Colonic mucosa (tissue), 4 donors: ENCODE measurements around the gene BCLAF1. TPM values are rescaled to one million over a fixed set of nuclear protein-coding genes. Genes with fewer than 3 reads are reported as not detected.
"Not testable (repeated sequence)": the region's sequence is repeated elsewhere in the genome, so short reads cannot be mapped to it uniquely, and the experiment has no call there.

Source experiments
- DNase-seq: peaks from one replicate; pipeline ENCODE4 v3.0.0-alpha.2; 2020
- H3K27ac ChIP-seq: fragments of 200-600 bp; one replicate; pipeline ENCODE4 v1.8.0; 2021
- H3K27me3 ChIP-seq: fragments of 200-600 bp; one replicate; pipeline ENCODE4 v1.8.0; 2021
- H3K36me3 ChIP-seq: fragments of 200-600 bp; one replicate; pipeline ENCODE4 v1.8.0; 2021
- H3K4me1 ChIP-seq: fragments of 200-600 bp; one replicate; pipeline ENCODE4 v1.8.0; 2021; ENCODE audit warnings: mild to moderate bottlenecking
- H3K4me3 ChIP-seq: fragments of 200-600 bp; one replicate; pipeline ENCODE4 v1.8.0; 2021
- H3K9ac ChIP-seq, 2 donors: one replicate each; pipeline ENCODE4 v1.7.0; 2013; ENCODE audit warnings: control low read depth in 2 of 2, low read depth in 2 of 2, low read length in 2 of 2
- H3K9me3 ChIP-seq: fragments of 200-600 bp; one replicate; pipeline ENCODE4 v1.8.0; 2021
- intact Hi-C: fragments of 100-400 bp; cut with DNase I; formaldehyde crosslinking; loops from one replicate; pipeline ENCODE4 v1.14.1; 2022
- total RNA-seq, 2 donors: library from RNA; stranded (reverse); fragmentation: NEBNext Ultra II Directional in 1 of 2; extraction: Animal tissue kit (Norgen Biotek cat#: 25700) in 1 of 2; gene quantifications; one replicate each; pipeline ENCODE4 v1.2.1, GENCODE V29; 2021
- TF ChIP-seq, protein P1 (sequence below): fragments of 200-600 bp; IDR thresholded peaks from one replicate; pipeline ENCODE4 v1.8.0; 2022; ENCODE audit warnings: antibody characterized with exemption, mild to moderate bottlenecking
- donor health status: healthy.
- donor health status: DM: no; HTN: no; CAD: no.
- donor health status: DM: no; HTN: no; CAD: no.

BCLAF1 gene
- total RNA-seq, 2 donors from 2014 or later = 127 to 143 TPM

GRCh38 chr6:136225496-136225895, 64.2 kb downstream of the BCLAF1 start:
- Histone ChIP-seq H3K9ac (no peak overlapping the region), H3K27me3 (no peaks in the 10 kb centered on the region), H3K27ac (no peak overlapping the region), H3K4me3 (no peak overlapping the region), H3K4me1 (no peaks in the 10 kb centered on the region), H3K9me3 (no peaks in the 10 kb centered on the region), H3K36me3 (no peaks in the 10 kb centered on the region)
- intact Hi-C loops = loop anchor here (5.0 to 10.0 kb wide), 3 partner anchors 688 to 771 kb away; no protein-coding TSS in a partner anchor
- TF ChIP-seq, protein P1, sequence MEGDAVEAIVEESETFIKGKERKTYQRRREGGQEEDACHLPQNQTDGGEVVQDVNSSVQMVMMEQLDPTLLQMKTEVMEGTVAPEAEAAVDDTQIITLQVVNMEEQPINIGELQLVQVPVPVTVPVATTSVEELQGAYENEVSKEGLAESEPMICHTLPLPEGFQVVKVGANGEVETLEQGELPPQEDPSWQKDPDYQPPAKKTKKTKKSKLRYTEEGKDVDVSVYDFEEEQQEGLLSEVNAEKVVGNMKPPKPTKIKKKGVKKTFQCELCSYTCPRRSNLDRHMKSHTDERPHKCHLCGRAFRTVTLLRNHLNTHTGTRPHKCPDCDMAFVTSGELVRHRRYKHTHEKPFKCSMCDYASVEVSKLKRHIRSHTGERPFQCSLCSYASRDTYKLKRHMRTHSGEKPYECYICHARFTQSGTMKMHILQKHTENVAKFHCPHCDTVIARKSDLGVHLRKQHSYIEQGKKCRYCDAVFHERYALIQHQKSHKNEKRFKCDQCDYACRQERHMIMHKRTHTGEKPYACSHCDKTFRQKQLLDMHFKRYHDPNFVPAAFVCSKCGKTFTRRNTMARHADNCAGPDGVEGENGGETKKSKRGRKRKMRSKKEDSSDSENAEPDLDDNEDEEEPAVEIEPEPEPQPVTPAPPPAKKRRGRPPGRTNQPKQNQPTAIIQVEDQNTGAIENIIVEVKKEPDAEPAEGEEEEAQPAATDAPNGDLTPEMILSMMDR = no peak
- no peak for DNase-seq

- not testable (repeated sequence) for H3K36me3 ChIP-seq, H3K4me1 ChIP-seq, DNase-seq, H3K27ac ChIP-seq, H3K27me3 ChIP-seq, H3K4me3 ChIP-seq, H3K9ac ChIP-seq, H3K9me3 ChIP-seq
- intact Hi-C loops = loop anchor here (5.0 to 10.0 kb wide), 3 partner anchors 688 to 770 kb away; no protein-coding TSS in a partner anchor
Measured at GRCh38 chr6:136224974-136225373, 64.7 kb downstream of the BCLAF1 start.

DNA sequence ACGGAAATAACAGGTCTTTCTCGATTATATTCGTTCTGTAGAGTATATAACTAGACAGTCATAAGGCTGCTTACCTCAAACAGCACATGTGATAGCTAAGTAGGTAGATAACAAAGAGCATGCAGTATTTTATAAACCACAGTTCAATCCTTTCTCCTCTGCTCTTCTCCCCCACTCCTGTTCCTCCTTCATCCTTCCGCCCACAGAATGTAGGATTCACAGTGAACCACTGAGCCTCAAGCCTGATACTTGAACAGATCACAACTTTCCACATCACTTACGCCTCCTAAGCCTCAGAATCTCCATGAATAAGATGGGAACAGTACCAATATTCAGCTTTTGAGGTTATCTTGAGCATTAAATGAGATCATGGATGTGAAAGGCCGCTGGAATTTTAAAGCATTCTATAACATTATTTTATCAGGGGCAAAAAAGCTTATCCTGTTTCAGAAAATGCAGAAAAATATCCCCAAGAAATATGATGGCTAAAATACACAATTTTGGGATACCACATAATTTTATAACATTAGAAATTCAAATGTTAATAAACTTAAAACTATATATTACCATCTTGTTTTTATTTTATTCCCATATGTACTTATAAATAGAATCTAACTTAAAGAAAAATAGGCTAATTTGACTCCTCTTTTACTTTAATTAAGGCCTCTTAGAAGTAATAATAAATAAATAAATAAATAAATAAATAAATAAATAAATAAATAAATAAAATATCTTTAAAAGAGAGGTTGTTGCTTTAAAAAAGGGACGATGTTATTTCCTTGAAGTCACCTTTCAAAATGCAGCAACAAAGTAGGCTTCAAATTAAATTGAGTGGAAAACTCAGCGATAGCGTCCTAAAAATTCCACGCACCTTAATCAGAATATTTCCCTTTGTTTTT, 72.9 kb downstream of the BCLAF1 start:
- Histone ChIP-seq H3K9ac (no peak overlapping the region), H3K27ac (no peak overlapping the region), H3K27me3 (no peaks in the 10 kb centered on the region), H3K36me3 (no peaks in the 10 kb centered on the region), H3K9me3 (no peaks in the 10 kb centered on the region), H3K4me1 (no peaks in the 10 kb centered on the region), H3K4me3 (no peak overlapping the region)
- TF ChIP-seq, protein P1 = no peak
- intact Hi-C loops = no loop called here
- DNase-seq = no peak

- Histone ChIP-seq H3K4me1 (no peaks in the 10 kb centered on the region), H3K4me3 (no peak overlapping the region), H3K9ac (no peak overlapping the region), H3K27me3 (no peaks in the 10 kb centered on the region), H3K27ac (no peak overlapping the region), H3K9me3 (no peaks in the 10 kb centered on the region), H3K36me3 (no peaks in the 10 kb centered on the region)
- DNase-seq = no peak
- intact Hi-C loops = no loop called here
- TF ChIP-seq, protein P1 = no peak
Measured at GRCh38 chr6:136213853-136214252, 75.8 kb downstream of the BCLAF1 start.

- no peak for DNase-seq
- Histone ChIP-seq H3K4me1 (no peaks in the 10 kb centered on the region), H3K9me3 (no peaks in the 10 kb centered on the region), H3K9ac (no peak overlapping the region), H3K36me3 (no peaks in the 10 kb centered on the region), H3K27me3 (no peaks in the 10 kb centered on the region), H3K27ac (no peak overlapping the region), H3K4me3 (no peak overlapping the region)
- intact Hi-C loops = no loop called here
- TF ChIP-seq, protein P1 = no peak
Measured at GRCh38 chr6:136213012-136213539, 76.6 kb downstream of the BCLAF1 start.

- Histone ChIP-seq H3K27ac (no peak overlapping the region), H3K36me3 (no peaks in the 10 kb centered on the region), H3K27me3 (no peaks in the 10 kb centered on the region), H3K9me3 (no peaks in the 10 kb centered on the region), H3K4me3 (no peak overlapping the region), H3K9ac (no peak overlapping the region), H3K4me1 (no peaks in the 10 kb centered on the region)
- DNase-seq = no peak
- TF ChIP-seq, protein P1 = no peak
- intact Hi-C loops = no loop called here
Measured at GRCh38 chr6:136212608-136213007, 77.0 kb downstream of the BCLAF1 start.
